ENCODE data around the gene SMOC2.

- TF ChIP-seq GATA2 (IDR thresholded peaks at IDR 0.05; ENCODE audit: low read depth, low read length) = no peak
- TF ChIP-seq GATA3 (IDR thresholded peaks at IDR 0.05; ENCODE audit: low read depth, low read length) = no peak
These were observed 7.1 kb upstream of the SMOC2 start for GRCh38 chr6:168433898-168434297.

Measured in SH-SY5Y (cell line).